ENCODE results near the gene SIGLEC12. TPM values are rescaled to one million over a fixed set of nuclear protein-coding genes. Genes with fewer than 3 reads are reported as not detected.

SIGLEC12 gene
- total RNA-seq, 1 donor from 2014 or later = not detected

GRCh38 chr19:51535535-51535934 lies 33.9 kb upstream of the SIGLEC12 start:
- H3K4me3 ChIP-seq (ENCODE audit: low read depth, low read length) = no peak overlapping the region
- TF ChIP-seq CTCF (conservative IDR thresholded peaks at IDR 0.05; ENCODE audit: low read depth, low read length) = no peak
- DNase-seq (ENCODE audit: low read depth) = no peak

DNA sequence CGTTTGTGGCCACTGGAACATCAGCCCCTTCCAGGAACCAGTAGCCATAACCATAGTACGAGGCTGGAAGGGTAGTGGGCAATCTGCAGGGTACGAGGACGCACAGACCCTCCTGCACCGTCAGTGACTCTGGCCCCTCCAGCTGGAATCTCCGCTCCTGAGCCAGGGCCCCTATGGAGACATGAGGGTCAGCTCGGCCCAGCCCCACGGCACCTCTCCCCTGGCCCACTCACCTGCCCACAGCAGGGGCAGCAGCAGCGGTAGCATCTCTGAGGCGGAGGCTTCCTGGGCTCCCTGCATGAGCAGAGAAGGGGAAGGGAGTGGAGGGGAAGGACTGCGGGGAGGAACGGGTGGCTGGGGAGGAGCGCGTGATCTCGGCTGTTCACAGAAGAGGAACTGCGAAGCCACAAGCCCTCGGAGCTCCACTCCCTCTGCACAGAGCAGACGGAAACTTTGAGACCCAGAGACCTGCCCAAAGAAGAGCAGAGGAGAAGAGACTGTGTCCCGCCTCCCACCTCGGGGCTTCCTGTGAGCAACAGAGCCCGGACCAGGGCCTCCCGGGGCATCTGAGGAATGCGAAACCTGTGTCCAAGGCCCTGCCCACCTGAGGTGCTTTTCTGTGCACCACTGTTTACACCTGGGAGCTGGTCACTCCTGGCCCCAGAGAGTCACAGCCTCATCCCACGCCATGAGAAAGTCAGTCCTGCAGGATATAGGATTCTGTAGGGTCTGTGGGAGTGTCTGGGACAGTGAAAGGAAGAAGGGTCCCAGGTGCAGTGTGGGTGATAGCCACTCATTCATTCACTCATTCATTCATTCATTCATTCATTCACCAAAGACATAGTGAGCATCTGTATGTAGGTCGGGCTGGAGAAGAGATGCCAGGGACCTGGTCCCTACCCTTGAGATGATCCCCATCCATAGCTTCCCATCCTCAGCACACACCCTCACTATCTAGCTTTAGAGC lies 30.0 kb upstream of the SIGLEC12 start, which contains the start of gene SIGLEC6:
Gene SIGLEC6 (minus strand): TSS at position 322 of the 967 bp plus-strand sequence. CDS start 22 bp downstream, at position 300.
- TF ChIP-seq CTCF (conservative IDR thresholded peaks at IDR 0.05; ENCODE audit: low read depth, low read length) = no peak
- no peak for DNase-seq (ENCODE audit: low read depth)
- H3K4me3 ChIP-seq (ENCODE audit: low read depth, low read length) = no peak within 1 kb of the TSS

DNA sequence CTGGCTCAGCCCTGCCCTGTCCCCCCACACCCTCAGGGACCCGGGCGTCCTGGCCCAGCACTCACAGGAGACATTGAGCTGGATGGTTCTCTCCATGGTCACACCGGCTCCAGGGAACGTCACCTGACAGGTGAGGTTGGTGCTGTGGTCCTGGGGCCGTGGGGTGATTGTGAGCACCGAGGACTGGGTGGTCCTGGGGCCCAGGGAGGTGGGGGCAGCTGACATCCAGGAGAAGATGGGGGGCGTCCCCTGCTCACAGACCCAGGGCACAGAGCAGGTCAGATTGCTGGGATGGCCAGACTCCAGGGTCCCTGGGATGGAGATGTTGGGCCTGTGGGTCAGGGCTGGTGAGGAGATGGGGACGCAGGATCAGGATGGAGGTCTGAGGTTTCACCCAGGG lies 29.0 kb upstream of the SIGLEC12 start:
- DNase-seq (ENCODE audit: low read depth) = no peak
- H3K4me3 ChIP-seq (ENCODE audit: low read depth, low read length) = no peak overlapping the region
- TF ChIP-seq CTCF (conservative IDR thresholded peaks at IDR 0.05; ENCODE audit: low read depth, low read length) = no peak

DNA sequence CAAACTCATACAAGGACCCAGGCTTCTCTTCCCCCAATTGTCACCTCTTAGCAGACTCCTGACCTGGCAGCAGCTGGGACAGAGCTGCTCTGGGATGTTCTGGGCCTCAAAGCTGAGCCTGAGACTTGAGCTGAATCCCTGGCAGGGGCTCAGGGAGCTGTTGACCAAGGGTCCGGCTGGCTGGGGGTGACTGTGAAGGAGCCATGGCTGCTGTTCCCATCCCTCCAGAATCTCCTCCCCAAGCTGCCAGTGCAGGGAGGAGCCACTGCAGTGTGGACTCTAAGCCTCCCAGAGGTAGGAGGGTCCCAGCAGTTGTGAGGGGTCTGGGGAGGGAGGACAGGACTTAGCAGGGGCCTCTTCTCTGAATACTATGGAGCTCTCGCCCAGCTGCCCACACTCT lies 27.7 kb upstream of the SIGLEC12 start:
- no peak for DNase-seq (ENCODE audit: low read depth)
- no peak for TF ChIP-seq CTCF (conservative IDR thresholded peaks at IDR 0.05; ENCODE audit: low read depth, low read length)
- no peak overlapping the region for H3K4me3 ChIP-seq (ENCODE audit: low read depth, low read length)

GRCh38 chr19:51525651-51526050 lies 24.1 kb upstream of the SIGLEC12 start:
- no peak for DNase-seq (ENCODE audit: low read depth)
- H3K4me3 ChIP-seq (ENCODE audit: low read depth, low read length) = no peak overlapping the region
- no peak for TF ChIP-seq CTCF (conservative IDR thresholded peaks at IDR 0.05; ENCODE audit: low read depth, low read length)

GRCh38 chr19:51524666-51525264 lies 23.2 kb upstream of the SIGLEC12 start:
- no peak overlapping the region for H3K4me3 ChIP-seq (ENCODE audit: low read depth, low read length)
- no peak for DNase-seq (ENCODE audit: low read depth)
- TF ChIP-seq CTCF (conservative IDR thresholded peaks at IDR 0.05; ENCODE audit: low read depth, low read length) = no peak
